HL-60 (cell line): Measurements from ENCODE around the gene SLC9A6.
"Not testable (repeated sequence)": the region's sequence is repeated elsewhere in the genome, so short reads cannot be mapped to it uniquely, and the experiment has no call there.

Experiments used
- DNase-seq, 2 experiments: peaks; one replicate each; pipeline ENCODE4 v3.0.0-alpha.2; 2010 to 2020; ENCODE audit warnings: low read depth in 1 of 2, low spot score in 1 of 2
- H3K27ac ChIP-seq: fragments of 250-450 bp; sonication (Bioruptor Pico); replicated peaks from 2 replicates; pipeline ENCODE4 v1.5.1; 2020; ENCODE audit warnings: mild to moderate bottlenecking, moderate library complexity
- H3K27me3 ChIP-seq: fragments of 250-450 bp; sonication (Bioruptor Pico); 2 replicates; pipeline ENCODE4 v1.5.1; 2021; ENCODE audit warnings: mild to moderate bottlenecking, moderate library complexity; ENCODE audit not compliant: insufficient read depth, poor library complexity, severe bottlenecking
- H3K4me3 ChIP-seq: replicated peaks from 2 replicates; pipeline ENCODE4 v1.5.1; 2011; ENCODE audit warnings: mild to moderate bottlenecking, control low read depth, low read length; ENCODE audit not compliant: insufficient read depth
- CTCF ChIP-seq: IDR thresholded peaks from one replicate; pipeline ENCODE4 v1.5.1; 2011; ENCODE audit warnings: low read length, control low read depth, inconsistent platforms; ENCODE audit not compliant: insufficient read depth
- GABPA ChIP-seq: IDR thresholded peaks from 2 replicates; pipeline ENCODE4 v1.6.1; 2012; ENCODE audit warnings: low read depth
- POLR2AphosphoS5 ChIP-seq: IDR thresholded peaks from 2 replicates; pipeline ENCODE4 v1.6.1; 2012; ENCODE audit warnings: low read depth
- REST ChIP-seq: IDR thresholded peaks from 2 replicates; pipeline ENCODE4 v1.6.1; 2012; ENCODE audit warnings: low read depth; ENCODE audit not compliant: insufficient replicate concordance
- SPI1 ChIP-seq: IDR thresholded peaks from 2 replicates; pipeline ENCODE4 v1.6.1; 2012; ENCODE audit warnings: low read depth, mild to moderate bottlenecking, borderline replicate concordance

SLC9A6 gene

GRCh38 chrX:136047969-136048368 lies 62.7 kb downstream of the SLC9A6 start:
- Histone ChIP-seq H3K27me3 (no peaks in the 10 kb centered on the region), H3K4me3 (no peak overlapping the region), H3K27ac (no peak overlapping the region)
- no peak for DNase-seq
- TF ChIP-seq GABPA: no peak
- no peak for TF ChIP-seq CTCF
- no peak for TF ChIP-seq POLR2AphosphoS5
- no peak for TF ChIP-seq REST
- no peak for TF ChIP-seq SPI1

GRCh38 chrX:136048446-136048845 lies 63.2 kb downstream of the SLC9A6 start:
- no peak for DNase-seq
- TF ChIP-seq GABPA (no peak), SPI1 (no peak), POLR2AphosphoS5 (no peak), CTCF (no peak), REST (no peak)
- Histone ChIP-seq H3K4me3 (no peak overlapping the region), H3K27ac (no peak overlapping the region), H3K27me3 (no peaks in the 10 kb centered on the region)

- DNase-seq: no peak
Measured at GRCh38 chrX:136049608-136050007, 64.4 kb downstream of the SLC9A6 start.

GRCh38 chrX:136050875-136051274 lies 65.6 kb downstream of the SLC9A6 start:
- not testable (repeated sequence) for H3K27ac ChIP-seq, DNase-seq, H3K4me3 ChIP-seq, H3K27me3 ChIP-seq

More at GRCh38 chrX:136049608-136050007, 64.4 kb downstream of the SLC9A6 start:
- no peak overlapping the region for H3K27ac ChIP-seq
- H3K4me3 ChIP-seq: no peak overlapping the region
- no peak for TF ChIP-seq SPI1
- no peak for TF ChIP-seq POLR2AphosphoS5
- no peak for TF ChIP-seq GABPA
- TF ChIP-seq REST: no peak
- no peak for TF ChIP-seq CTCF
- no peaks in the 10 kb centered on the region for H3K27me3 ChIP-seq
